ENCODE data around the gene KISS1. TPM values are rescaled to one million over a fixed set of nuclear protein-coding genes. Genes with fewer than 3 reads are reported as not detected.

The KISS1 gene
- total and polyA plus RNA-seq, 2 donors from 2014 or later: 0.50 to 25.2 TPM

- FAIRE-seq (no peak), DNase-seq (no peak)
- Histone ChIP-seq H3K9me3 (ENCODE audit: control insufficient read depth in 2 of 3, insufficient read depth in 1 of 3, low read length in 3 of 3) (no peaks in the 10 kb centered on the region), H3K4me1 (ENCODE audit: control insufficient read depth in 2 of 3, insufficient read depth in 2 of 3, low read depth in 1 of 3, low read length in 3 of 3) (peaks cover 0 to 6% (median 0%) of the 10 kb centered on the region in 3 donors), H3K9ac (ENCODE audit: low read length in 3 of 3) (no peak overlapping the region), H3K36me3 (ENCODE audit: control insufficient read depth in 2 of 3, insufficient read depth in 3 of 3, low read length in 3 of 3) (no peaks in the 10 kb centered on the region), H3K4me3 (ENCODE audit: low read length in 3 of 3) (no peak overlapping the region), H3K27ac (ENCODE audit: low read depth in 2 of 2, low read length in 2 of 2) (no peak overlapping the region), H3K27me3 (ENCODE audit: control insufficient read depth, insufficient read depth, low read length) (no peaks in the 10 kb centered on the region)
- intact Hi-C loops (cut with DNase I): no loop called here
- TF ChIP-seq CTCF (IDR thresholded peaks at IDR 0.05; ENCODE audit: borderline replicate concordance, extremely low read depth, insufficient read depth): no peak
Measured at GRCh38 chr1:204204944-204205343, 8.7 kb upstream of the KISS1 start.

GRCh38 chr1:204203206-204203767, 7.0 kb upstream of the KISS1 start:
- DNase-seq: peak in 1 of 5 donors; percentile 24
- H3K4me1 ChIP-seq (ENCODE audit: control insufficient read depth in 2 of 3, insufficient read depth in 2 of 3, low read depth in 1 of 3, low read length in 3 of 3): peaks cover 0 to 6% (median 0%) of the 10 kb centered on the region in 3 donors
- no peaks in the 10 kb centered on the region for H3K9me3 ChIP-seq (ENCODE audit: control insufficient read depth in 2 of 3, insufficient read depth in 1 of 3, low read length in 3 of 3)
- FAIRE-seq: no peak
- TF ChIP-seq CTCF (IDR thresholded peaks at IDR 0.05; ENCODE audit: borderline replicate concordance, extremely low read depth, insufficient read depth): no peak
- intact Hi-C loops (cut with DNase I): no loop called here
- H3K4me3 ChIP-seq (ENCODE audit: low read length in 3 of 3): no peak overlapping the region
- H3K36me3 ChIP-seq (ENCODE audit: control insufficient read depth in 2 of 3, insufficient read depth in 3 of 3, low read length in 3 of 3): no peaks in the 10 kb centered on the region
- no peak overlapping the region for H3K27ac ChIP-seq (ENCODE audit: low read depth in 2 of 2, low read length in 2 of 2)
- no peak overlapping the region for H3K9ac ChIP-seq (ENCODE audit: low read length in 3 of 3)
- H3K27me3 ChIP-seq (ENCODE audit: control insufficient read depth, insufficient read depth, low read length): no peaks in the 10 kb centered on the region

- Histone ChIP-seq H3K4me1 (ENCODE audit: control insufficient read depth in 2 of 3, insufficient read depth in 2 of 3, low read depth in 1 of 3, low read length in 3 of 3) (peaks cover 0 to 6% (median 0%) of the 10 kb centered on the region in 3 donors), H3K27me3 (ENCODE audit: control insufficient read depth, insufficient read depth, low read length) (no peaks in the 10 kb centered on the region), H3K4me3 (ENCODE audit: low read length in 3 of 3) (no peak overlapping the region), H3K36me3 (ENCODE audit: control insufficient read depth in 2 of 3, insufficient read depth in 3 of 3, low read length in 3 of 3) (no peaks in the 10 kb centered on the region), H3K9ac (ENCODE audit: low read length in 3 of 3) (no peak overlapping the region), H3K9me3 (ENCODE audit: control insufficient read depth in 2 of 3, insufficient read depth in 1 of 3, low read length in 3 of 3) (no peaks in the 10 kb centered on the region), H3K27ac (ENCODE audit: low read depth in 2 of 2, low read length in 2 of 2) (no peak overlapping the region)
- DNase-seq: peak in 1 of 5 donors; percentile 11
- intact Hi-C loops (cut with DNase I): no loop called here
- no peak for TF ChIP-seq CTCF (IDR thresholded peaks at IDR 0.05; ENCODE audit: borderline replicate concordance, extremely low read depth, insufficient read depth)
- FAIRE-seq: no peak
Measured at GRCh38 chr1:204202481-204202880, 6.2 kb upstream of the KISS1 start.
